ENCODE results near the gene ESRRA. TPM values are rescaled to one million over a fixed set of nuclear protein-coding genes. Genes with fewer than 3 reads are reported as not detected.
"Not testable (repeated sequence)": the region's sequence is repeated elsewhere in the genome, so short reads cannot be mapped to it uniquely, and the experiment has no call there.

Gene ESRRA
- total and polyA plus RNA-seq, 2 of the 8 experiments (the other 6 are each of a cell fraction or from before 2014, with no cell fraction given), result 18.2 to 37.0 TPM

- CTCF ChIA-PET (ENCODE audit: partially characterized antibody), result interaction anchor here (0.7 to 37.6 kb wide), 9 partner anchors 8 to 234 kb away, joined by 3 to 614 read pairs (median 16); partner anchors contain the start of genes CATSPERZ, CCDC88B, ESRRA and PRDX5
Measured at GRCh38 chr11:64323984-64324383, 18.7 kb downstream of the ESRRA start.

More at GRCh38 chr11:64323984-64324383, 18.7 kb downstream of the ESRRA start:
- H3K14ac ChIP-seq (ENCODE audit: insufficient read length); H2BK12ac ChIP-seq (ENCODE audit: low read depth, low read length); H3K4me1 ChIP-seq (replicated peaks in 1 of 4; ENCODE audit: control insufficient read depth in 3 of 4, insufficient read depth in 4 of 4, low read length in 3 of 4); H2BK120ac ChIP-seq (replicated peaks; ENCODE audit: low read depth, low read length); H3K23ac ChIP-seq (ENCODE audit: insufficient read length); DNase-seq (ENCODE audit: low read depth in 1 of 2, low spot score in 2 of 2); H3K4ac ChIP-seq (replicated peaks; ENCODE audit: insufficient read length, low read depth, low read length); H3K27ac ChIP-seq (ENCODE audit: low read depth, low read length); H3K18ac ChIP-seq (ENCODE audit: extremely low read depth, low read length); H2AFZ ChIP-seq (ENCODE audit: low read length); H4K91ac ChIP-seq (replicated peaks; ENCODE audit: insufficient read length, low read length); H3K9me3 ChIP-seq (ENCODE audit: insufficient read depth in 2 of 2, low read depth in 1 of 2, low read length in 1 of 2); H3K9ac ChIP-seq (replicated peaks in 1 of 4; ENCODE audit: extremely low read depth in 1 of 4, low read depth in 3 of 4, low read length in 3 of 4); H3K56ac ChIP-seq (replicated peaks; ENCODE audit: insufficient read length, low read depth, low read length); H2BK15ac ChIP-seq (ENCODE audit: low read length); H3K23me2 ChIP-seq (ENCODE audit: low read depth, low read length); H3K27me3 ChIP-seq (replicated peaks in 1 of 4; ENCODE audit: control insufficient read depth in 3 of 4, extremely low read depth in 1 of 4, insufficient read depth in 3 of 4, low read length in 3 of 4); H2BK20ac ChIP-seq (ENCODE audit: low read length); H4K8ac ChIP-seq (ENCODE audit: extremely low read depth, insufficient read depth, low read length); H3K4me2 ChIP-seq (ENCODE audit: insufficient read depth in 1 of 2, low read depth in 2 of 2, low read length in 2 of 2); H2AK5ac ChIP-seq (ENCODE audit: low read depth, low read length); H4K5ac ChIP-seq (ENCODE audit: insufficient read length, low read depth, low read length); H3K79me2 ChIP-seq (ENCODE audit: control insufficient read depth in 1 of 2, insufficient read depth in 2 of 2, low read length in 2 of 2); H3K4me3 ChIP-seq (ENCODE audit: extremely low read depth in 1 of 4, insufficient read depth in 2 of 4, low read depth in 3 of 4, low read length in 4 of 4); H3K79me1 ChIP-seq (ENCODE audit: low read depth, low read length); H4K20me1 ChIP-seq (replicated peaks in 1 of 2; ENCODE audit: control insufficient read depth in 1 of 2, insufficient read depth in 2 of 2, low read length in 2 of 2); FAIRE-seq: not testable (repeated sequence)
- Histone ChIP-seq H3K36me3 (ENCODE audit: control insufficient read depth in 2 of 4, insufficient read depth in 4 of 4, low read length in 3 of 4) (peaks cover 0 to 16% (median 3%) of the 10 kb centered on the region in 4 experiments; a peak in 6 of 8 replicates), H2BK5ac (ENCODE audit: low read depth, low read length) (peak overlapping the region; percentile 80)
- POLR2A ChIA-PET (ENCODE audit: partially characterized antibody), result interaction anchor here (0.7 to 1.9 kb wide), 3 partner anchors 11 to 53 kb away, joined by 3 to 7 read pairs (median 4); no protein-coding TSS in a partner anchor
- 94% methylated on average over 3 of the region's 4 CpGs; no CpG with 5 or more reads in 1 of the 2 experiments for WGBS, 2 experiments (ENCODE audit: extremely low coverage in 1 of 2, insufficient coverage in 1 of 2, insufficient read length in 1 of 2, insufficient replicate concordance in 2 of 2, low coverage in 1 of 2, low lambda C conversion rate in 2 of 2, missing lambda C conversion rate in 1 of 2)
